HG02759 (cell line): Measurements from ENCODE around the gene KCND3.
"Not testable (repeated sequence)": the region's sequence is repeated elsewhere in the genome, so short reads cannot be mapped to it uniquely, and the experiment has no call there.

Source experiments
- ATAC-seq: cut with Tn5 transposase; IDR thresholded peaks from one replicate; pipeline ENCODE4 v1.9.1; 2021; ENCODE audit warnings: mild to moderate bottlenecking, moderate library complexity; ENCODE audit not compliant: unreplicated experiment

KCND3 gene

GRCh38 chr1:111818546-111818945 lies 170.9 kb downstream of the KCND3 start:
- ATAC-seq = no peak

DNA sequence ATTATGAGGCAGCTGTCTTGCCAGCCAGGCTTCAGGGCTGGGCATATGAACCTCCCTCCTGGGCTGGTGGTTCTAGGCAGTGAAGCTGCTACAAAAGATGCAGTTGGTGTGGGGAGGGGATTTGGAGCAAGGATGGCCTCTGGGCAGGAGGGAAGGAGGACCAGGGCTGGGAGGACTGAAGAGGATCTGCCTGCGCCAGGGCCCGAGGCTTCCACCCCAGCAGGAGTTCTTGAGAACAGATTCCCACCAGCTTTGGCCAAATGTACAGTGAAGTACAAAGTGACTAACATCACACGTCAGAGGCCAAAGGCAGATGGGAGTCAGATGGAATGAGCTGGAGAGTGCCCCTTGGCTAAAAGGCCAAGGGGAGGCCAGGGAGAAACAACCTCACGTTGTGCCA lies 171.4 kb downstream of the KCND3 start:
- ATAC-seq = no peak

DNA sequence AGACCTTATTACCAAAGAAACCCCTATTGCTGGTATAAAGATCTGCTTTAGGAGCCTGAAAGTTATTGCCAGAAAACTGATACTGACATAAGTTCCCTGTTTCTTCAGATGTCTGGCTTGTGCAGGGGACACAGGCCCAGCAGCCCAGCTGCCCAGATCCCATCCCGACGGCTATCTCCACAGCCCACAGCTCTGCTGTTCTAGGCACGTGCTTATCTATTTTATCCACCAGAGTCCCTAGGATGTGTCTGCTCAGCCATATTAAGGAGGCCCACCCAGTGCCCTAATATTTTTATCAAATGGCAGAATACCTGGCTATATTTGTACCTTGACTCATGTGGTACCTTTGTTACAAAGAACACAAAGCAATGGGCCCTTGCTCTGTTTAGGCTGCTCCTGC lies 174.8 kb downstream of the KCND3 start:
- no peak for ATAC-seq

- ATAC-seq = no peak
Observed at GRCh38 chr1:111814305-111814628, 175.2 kb downstream of the KCND3 start.

DNA sequence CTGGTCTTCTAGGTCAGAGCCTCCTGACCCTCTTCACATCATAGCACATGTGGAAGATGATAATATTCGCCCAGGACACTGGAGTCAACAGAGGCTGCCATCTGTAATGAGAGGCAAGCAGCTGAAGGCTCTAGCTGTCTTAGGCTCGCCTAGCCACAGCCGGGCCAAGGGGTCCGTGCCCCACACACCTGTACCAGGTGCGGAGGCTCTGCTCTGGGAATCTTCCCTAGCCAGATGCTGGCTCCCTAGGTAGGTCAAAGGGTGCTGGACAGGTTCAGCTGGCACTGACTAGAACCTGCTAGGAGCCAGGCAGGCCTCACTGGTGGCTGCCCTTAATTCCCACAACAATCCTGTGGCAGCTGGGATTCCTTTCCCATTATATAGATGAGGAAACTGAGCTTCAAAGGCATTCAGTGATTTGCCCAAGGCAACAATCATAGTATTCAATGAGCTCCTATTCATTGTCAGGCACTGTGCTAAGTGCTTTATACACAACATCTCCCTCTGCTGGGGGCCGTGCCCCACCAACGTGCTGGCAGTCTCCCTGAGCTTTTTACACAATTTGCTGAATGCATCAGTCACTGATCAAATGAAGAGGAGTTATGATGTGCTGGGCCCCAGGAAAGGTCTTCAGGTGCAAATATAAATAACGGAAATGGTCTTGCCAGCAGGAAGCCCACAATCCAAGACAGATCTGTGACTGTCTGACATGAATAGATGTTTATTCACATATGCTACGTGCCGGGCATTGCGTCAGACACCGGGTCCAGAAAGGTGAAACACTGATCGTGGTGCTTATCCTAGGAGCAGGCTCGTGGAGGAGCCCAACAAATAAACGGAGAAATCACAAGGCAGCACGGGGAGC lies 175.8 kb downstream of the KCND3 start:
- no peak for ATAC-seq

- no peak for ATAC-seq
Observed at GRCh38 chr1:111812306-111812705, 177.2 kb downstream of the KCND3 start.

- ATAC-seq = no peak
Observed at GRCh38 chr1:111811891-111812290, 177.6 kb downstream of the KCND3 start.

- ATAC-seq = no peak
Observed at GRCh38 chr1:111805251-111805650, 184.2 kb downstream of the KCND3 start.

DNA sequence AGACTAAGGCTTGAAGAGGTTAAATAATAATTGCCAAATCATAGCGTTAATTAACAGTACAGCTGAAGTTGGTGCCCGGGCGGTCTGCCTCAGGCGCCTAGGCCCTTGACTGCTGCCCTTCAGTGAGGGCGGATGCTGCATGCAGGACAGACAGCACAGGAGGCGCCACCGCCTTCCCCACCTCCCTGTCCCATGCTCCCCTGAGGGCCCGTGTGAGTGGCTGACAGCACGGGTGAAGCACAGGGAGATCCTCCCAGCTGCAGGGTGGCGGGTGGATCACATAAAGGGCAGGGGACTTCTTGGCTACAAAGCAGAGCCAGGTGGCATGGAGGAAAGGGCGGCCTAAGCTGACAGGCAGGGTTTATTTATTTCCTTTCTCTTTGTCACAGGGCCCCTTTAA lies 184.7 kb downstream of the KCND3 start:
- no peak for ATAC-seq

GRCh38 chr1:111803951-111804350 lies 185.5 kb downstream of the KCND3 start:
- ATAC-seq = no peak

- ATAC-seq = no peak
Observed at GRCh38 chr1:111802984-111803383, 186.5 kb downstream of the KCND3 start.

DNA sequence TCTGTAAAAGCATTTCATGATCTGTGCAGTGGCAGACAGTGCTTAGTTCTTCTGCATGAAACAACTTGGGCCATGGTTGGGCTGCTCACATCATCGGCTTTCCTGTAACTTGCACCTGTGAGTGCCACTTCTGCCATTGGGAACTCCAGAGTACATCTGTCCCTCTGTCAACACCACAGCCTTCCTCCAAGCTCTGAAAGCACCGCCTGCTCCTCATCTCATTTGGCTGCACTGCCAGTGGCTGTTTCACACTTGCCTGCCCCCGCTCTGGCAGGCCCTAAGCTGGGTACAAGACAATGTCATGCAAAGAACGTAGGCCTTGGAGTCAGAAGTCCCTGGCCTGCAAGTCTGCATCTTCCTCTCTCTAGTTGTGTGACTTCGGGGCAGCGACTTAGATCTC lies 187.4 kb downstream of the KCND3 start:
- no peak for ATAC-seq

DNA sequence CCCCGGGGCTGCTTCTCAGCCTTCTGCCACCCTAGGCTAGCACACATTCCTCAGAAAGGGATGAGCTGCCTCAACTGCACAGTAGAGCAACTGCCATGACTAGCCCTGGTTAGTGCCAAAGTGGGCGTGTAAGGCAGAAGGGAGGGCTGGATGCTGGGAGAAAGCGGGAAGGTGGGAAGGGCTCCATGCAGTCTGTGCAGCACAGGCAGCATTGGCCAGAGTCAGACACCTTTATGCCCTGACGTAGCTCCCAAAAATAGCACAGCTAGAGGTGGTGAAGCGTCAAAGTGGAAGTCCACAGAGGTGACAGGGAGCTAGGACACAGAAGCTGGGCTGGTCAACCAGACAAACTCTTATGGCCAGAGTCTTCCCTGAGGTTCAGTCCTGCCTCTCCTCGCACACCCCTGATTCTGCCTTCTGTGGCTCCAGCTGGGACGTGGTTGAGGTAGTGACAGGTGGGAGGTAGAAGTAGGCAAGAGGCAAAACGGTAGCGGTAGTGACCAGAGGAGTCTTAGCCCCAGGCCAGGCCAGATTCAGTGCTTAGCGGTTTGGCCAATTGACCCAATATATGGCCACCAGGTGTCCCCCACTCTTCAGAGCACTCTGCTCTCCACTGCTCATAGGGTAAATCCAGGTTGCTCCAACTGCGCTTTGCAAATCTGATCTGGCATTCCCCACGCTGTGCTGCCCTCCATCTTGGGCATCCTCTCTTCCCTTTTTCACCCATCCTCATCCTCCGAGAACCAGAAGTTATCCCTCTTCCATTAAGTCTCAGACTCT lies 188.2 kb downstream of the KCND3 start:
- ATAC-seq = no peak

- ATAC-seq = not testable (repeated sequence)
Observed at GRCh38 chr1:111799722-111800121, 189.7 kb downstream of the KCND3 start.

GRCh38 chr1:111798580-111798979 lies 190.9 kb downstream of the KCND3 start:
- no peak for ATAC-seq

DNA sequence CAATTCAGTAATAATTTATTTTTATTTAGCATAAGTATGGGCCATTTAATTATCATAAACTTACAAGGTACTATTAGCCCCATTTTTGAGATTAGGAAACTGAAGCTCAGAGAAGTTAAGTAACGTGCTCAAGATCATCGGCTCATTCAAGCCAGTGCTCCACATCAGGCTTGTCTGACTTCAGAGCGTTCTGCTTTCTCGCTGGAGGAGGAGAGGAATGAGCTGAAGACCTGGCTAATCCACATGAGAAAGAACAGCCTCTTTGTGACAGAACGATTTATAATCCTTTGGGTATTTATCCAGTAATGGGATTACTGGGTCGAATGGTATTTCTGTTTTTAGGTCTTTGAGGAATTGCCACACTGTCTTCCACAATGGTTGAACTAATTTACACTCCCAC lies 194.1 kb downstream of the KCND3 start:
- ATAC-seq = no peak

GRCh38 chr1:111793923-111794322 lies 195.5 kb downstream of the KCND3 start:
- ATAC-seq = no peak

- no peak for ATAC-seq
Observed at GRCh38 chr1:111792249-111792648, 197.2 kb downstream of the KCND3 start.

DNA sequence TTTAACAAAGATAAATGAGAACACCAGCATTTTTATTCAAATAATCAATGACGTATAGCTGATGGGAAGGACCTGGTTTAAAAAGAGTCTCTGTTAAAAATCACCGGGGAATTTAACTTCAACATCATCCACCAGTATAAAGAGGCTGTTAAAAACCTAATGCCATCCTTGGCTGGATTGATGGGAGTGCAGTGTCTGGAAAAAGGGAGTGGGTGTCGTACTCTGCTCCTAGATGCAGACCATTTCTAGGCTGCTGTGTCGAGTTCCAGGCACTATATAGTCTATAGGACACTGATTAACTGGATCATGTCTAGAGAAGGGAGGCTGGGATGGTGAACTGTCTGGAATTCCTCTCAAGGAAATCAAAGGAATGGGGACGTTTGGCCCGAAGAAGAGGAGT lies 197.7 kb downstream of the KCND3 start:
- no peak for ATAC-seq

DNA sequence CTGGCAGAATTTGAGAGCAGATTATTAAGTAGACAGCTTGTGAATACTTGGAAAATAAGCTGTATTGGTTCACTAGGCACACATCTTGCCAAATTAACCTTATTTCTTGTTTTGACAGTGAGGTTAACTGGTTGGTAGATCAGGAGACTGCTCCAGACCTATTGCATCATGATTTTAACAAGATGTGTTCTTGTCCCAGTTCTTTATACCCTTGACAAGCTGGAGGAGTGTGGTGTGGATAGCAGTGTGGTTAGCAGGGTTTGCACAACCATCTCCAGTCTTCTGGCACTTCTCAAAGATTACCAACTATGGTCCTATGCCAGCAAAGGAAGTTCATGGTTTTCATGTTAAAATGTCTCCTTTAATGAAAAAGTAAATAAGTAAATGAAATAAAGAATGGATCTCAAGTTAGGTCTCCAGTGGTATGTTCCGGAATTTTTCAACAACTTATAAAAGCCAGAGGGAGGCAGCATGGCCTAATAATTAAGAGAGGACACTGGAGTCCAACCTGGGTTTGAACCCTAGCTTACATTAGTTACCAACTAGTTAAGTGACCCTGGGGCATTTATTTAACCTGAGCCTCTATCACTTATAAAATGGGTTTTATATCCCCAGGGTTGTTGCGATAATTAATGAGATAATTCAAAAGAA lies 199.7 kb downstream of the KCND3 start:
- ATAC-seq = no peak

DNA sequence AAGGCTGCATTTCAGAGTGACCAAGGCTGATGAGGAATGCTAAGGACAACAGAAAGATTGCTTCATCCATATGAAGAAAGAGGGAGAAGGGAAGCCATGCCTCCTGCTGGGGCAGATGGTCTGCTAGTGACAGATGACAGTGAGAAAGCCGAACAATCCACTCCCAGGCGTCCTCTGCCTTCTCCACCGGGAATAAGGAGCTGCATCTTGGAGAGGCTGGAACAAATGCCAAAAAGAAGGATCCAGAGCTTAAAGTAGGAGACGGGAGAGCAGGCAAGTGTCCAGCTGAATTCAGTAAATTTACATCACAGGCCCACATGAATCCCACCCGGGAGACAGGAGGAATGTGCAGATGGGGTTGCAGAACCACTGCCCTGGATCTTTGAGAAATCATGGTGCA lies 200.3 kb downstream of the KCND3 start:
- ATAC-seq = no peak

GRCh38 chr1:111786669-111787207 lies 202.7 kb downstream of the KCND3 start:
- no peak for ATAC-seq
